Pulmonary artery endothelial cell (primary cell): Measurements from ENCODE around the gene AMOTL1. TPM values are rescaled to one million over a fixed set of nuclear protein-coding genes. Genes with fewer than 3 reads are reported as not detected.

Experiments
- DNase-seq: peaks from one replicate; pipeline ENCODE4 v3.0.0-alpha.2; 2011; ENCODE audit warnings: low read depth, low spot score
- total RNA-seq: library from RNA; depleted of rRNA; stranded (reverse); fragments of >200 nt; gene quantifications from 2 replicates; pipeline ENCODE4 v1.2.3, GENCODE V29; 2014

AMOTL1 gene
- total RNA-seq, 1 donor from 2014 or later, result 49.5 TPM

DNA sequence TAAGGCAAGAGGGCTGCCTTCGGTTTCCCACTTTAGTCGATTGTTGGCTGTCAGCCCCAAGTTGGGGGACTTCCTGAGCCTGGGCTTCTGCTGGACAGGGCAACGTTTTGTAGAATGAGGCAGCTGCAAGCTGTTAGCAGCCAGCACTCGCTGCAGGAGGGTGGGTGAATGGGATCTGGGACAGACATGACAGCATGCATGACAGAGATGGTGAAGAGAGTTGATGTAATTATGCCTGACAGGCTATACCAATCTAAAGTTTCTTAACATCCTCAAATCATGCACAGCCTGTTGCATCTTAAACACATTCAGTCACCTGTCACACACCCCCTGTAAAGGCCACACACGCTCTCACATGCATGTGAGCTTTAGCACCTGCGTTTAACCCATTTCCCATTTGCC is 156.0 kb downstream of the AMOTL1 start:
- no peak for DNase-seq

DNA sequence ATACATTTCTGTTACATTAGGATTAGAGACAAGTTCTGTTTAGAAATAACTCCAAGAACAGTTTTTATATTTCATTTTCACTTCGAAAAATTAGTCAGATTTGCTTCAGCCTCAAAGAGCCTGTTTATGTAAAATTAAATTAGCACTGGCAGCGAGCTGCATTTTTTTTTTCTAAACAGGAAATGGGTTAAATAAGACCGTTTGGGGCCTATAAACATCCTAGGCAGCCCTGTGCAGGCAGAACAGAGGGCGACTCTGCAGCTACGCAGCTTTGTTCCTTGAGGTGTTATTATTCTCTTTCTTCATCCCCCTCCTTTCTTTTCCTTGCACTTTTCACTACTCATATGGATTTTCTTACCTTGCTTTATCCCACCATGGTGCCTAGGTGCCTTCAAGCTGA is 156.5 kb downstream of the AMOTL1 start:
- DNase-seq, result no peak

DNA sequence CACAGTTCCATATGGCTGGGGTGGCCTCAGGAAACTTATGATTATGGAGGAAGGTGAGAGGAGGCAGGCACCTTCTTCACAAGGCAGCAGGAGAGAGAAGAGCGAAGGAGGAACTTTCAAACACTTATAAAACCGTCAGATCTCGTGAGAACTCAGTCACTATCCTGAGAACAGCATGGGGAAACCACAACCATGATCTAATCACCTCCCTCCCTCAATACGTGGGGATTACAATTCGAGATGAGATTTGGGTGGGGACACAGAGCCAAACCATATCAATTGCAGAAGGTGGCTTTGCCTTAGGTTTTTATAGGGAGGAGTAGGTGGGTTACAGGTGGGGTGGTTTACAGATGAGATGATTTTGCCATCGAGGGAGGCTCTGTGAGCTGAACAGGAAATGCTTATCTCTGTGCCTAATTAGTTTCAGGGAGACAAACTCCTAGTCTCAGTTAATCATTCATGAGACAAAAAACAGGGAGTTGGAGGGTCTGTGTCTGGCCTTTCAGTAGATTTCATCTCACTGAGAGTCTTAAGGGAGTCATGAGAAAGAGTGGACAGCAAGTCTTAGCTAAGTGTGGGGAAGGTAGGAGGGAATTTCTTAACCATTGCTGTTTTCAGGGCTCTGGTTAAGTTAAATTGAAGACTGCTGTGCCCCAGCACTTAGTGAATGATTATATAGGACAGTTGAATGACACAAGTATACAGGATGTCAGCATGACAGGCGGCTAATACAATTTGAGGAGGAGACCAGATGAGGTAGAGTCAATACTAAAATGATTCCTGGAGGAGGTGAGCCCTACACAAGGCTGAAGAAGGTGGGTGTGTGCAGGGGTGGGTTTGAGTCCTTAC is 157.5 kb downstream of the AMOTL1 start:
- no peak for DNase-seq

DNA sequence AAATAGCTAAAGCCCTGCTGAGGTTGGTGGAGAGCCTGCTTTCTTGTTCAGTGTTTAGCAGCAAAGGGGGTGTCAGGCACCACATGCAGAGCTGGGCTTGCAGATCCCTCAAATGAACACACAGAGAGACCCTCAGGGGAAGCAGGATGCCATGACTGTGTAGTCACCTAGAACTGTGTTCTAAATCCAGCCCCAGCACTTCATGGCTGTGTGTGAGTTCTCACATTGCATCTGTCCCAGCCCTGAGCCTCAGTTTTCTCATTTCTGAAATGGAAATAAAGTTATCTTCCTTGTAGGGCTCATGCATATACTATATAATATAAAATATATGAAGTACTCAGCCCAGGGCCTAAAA is 158.1 kb downstream of the AMOTL1 start:
- no peak for DNase-seq

Other genes starting within 250 kb of the AMOTL1 start
- gene FUT4, start 224.4 kb upstream of the AMOTL1 start, total RNA-seq, result 6.3 and 8.4 TPM in 2 replicates
- 0.56 and 1.1 TPM in 2 replicates for gene PIWIL4, start 201.0 kb upstream of the AMOTL1 start, total RNA-seq
- gene CWC15, start 205.2 kb downstream of the AMOTL1 start, total RNA-seq, result 36.7 and 40.3 TPM in 2 replicates
- 0.21 and 0.73 TPM in 2 replicates for gene KDM4D, start 205.4 kb downstream of the AMOTL1 start, total RNA-seq